ENCODE measurements around the gene MICAL3.

DNA sequence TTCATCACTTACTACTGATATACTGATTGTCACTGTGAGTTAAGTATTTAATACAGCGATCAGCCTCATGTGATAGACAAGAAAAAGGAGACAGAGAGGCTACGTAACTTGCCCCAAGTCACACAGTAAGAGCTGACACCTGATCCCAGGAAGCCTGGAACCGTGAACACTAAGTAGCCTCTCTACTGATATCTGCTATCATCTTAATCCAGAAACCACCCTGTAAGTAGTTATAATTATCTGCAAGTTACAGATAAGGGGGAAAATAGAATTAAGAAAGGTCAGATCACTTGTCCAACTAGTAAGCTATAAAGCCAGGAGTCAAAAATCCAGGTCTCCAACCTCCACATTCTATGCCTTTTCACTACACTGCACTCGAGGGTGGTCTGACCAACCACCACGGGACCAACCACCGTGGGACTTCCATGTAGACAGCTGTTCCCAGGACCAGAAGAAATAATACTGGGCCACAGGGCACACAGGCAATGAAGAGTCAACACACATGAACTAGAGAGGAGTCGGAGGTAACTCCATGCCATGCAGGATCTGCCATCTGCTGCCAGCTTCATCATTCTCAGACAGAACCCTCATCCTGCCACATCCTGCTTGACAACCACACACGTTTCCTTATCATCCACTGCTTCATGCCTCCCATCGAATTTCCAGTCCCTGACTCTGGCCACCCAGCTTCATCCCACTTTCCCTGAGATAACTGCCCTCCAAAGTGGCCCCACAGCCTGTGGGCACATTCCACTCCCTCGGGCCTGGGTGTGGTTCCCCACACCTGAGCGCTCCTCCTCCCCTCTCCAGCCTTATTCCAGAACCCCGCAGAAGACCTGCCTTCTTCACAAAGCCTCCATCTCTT is 58.6 kb downstream of the MICAL3 start:
- TF ChIP-seq, protein P1, sequence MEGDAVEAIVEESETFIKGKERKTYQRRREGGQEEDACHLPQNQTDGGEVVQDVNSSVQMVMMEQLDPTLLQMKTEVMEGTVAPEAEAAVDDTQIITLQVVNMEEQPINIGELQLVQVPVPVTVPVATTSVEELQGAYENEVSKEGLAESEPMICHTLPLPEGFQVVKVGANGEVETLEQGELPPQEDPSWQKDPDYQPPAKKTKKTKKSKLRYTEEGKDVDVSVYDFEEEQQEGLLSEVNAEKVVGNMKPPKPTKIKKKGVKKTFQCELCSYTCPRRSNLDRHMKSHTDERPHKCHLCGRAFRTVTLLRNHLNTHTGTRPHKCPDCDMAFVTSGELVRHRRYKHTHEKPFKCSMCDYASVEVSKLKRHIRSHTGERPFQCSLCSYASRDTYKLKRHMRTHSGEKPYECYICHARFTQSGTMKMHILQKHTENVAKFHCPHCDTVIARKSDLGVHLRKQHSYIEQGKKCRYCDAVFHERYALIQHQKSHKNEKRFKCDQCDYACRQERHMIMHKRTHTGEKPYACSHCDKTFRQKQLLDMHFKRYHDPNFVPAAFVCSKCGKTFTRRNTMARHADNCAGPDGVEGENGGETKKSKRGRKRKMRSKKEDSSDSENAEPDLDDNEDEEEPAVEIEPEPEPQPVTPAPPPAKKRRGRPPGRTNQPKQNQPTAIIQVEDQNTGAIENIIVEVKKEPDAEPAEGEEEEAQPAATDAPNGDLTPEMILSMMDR (IDR thresholded peaks at IDR 0.05 in 4 of 5, conservative IDR thresholded peaks at IDR 0.05 in 1 of 5) = no peak
- TF ChIP-seq POLR2A (IDR thresholded peaks at IDR 0.05) = no peak
